Tibial nerve (tissue), 4 donors: ENCODE results near the gene TLE3. TPM values are rescaled to one million over a fixed set of nuclear protein-coding genes. Genes with fewer than 3 reads are reported as not detected.

Experiments used
- DNase-seq, 2 donors: peaks; one replicate each; pipeline ENCODE4 v3.0.0-alpha.2; 2019; ENCODE audit warnings: low spot score in 2 of 2
- H3K27ac ChIP-seq, 4 donors: fragments of 200-600 bp; sonication (generic) in 3 of 4; one replicate each; pipeline ENCODE4 v1.5.1; 2017 to 2019; ENCODE audit warnings: mild to moderate bottlenecking in 1 of 4
- H3K27me3 ChIP-seq, 2 donors: fragments of 200-600 bp; sonication (generic) in 1 of 2; one replicate each; pipeline versions ENCODE4 v1.5.1 to v1.6.0; 2017 to 2019
- H3K36me3 ChIP-seq, 3 donors: fragments of 200-600 bp; sonication (generic); one replicate each; pipeline ENCODE4 v1.5.1; 2018 to 2019
- H3K4me1 ChIP-seq, 4 donors: fragments of 200-600 bp; sonication (generic) in 3 of 4; one replicate each; pipeline ENCODE4 v1.5.1; 2017 to 2019
- H3K4me3 ChIP-seq, 4 donors: fragments of 200-600 bp; sonication (generic) in 3 of 4; one replicate each; pipeline ENCODE4 v1.5.1; 2017 to 2019; ENCODE audit warnings: mild to moderate bottlenecking in 1 of 4, moderate library complexity in 1 of 4
- H3K9me3 ChIP-seq, 4 donors: fragments of 200-600 bp; sonication (generic) in 3 of 4; one replicate each; pipeline ENCODE4 v1.5.1; 2017 to 2019
- CTCF ChIP-seq, 5 experiments: fragments of 200-600 bp in 3 of 5; fragments of 450-650 bp in 2 of 5; sonication (generic) in 3 of 5; IDR thresholded peaks; one replicate each; pipeline ENCODE4 v1.5.1; 2016 to 2019; ENCODE audit warnings: antibody characterized with exemption in 5 of 5, mild to moderate bottlenecking in 3 of 5, moderate library complexity in 2 of 5
- EP300 ChIP-seq, 2 donors: sonication (generic); formaldehyde crosslinking; IDR thresholded peaks; one replicate each; pipeline ENCODE4 v1.6.1; 2017; ENCODE audit warnings: antibody characterized with exemption in 2 of 2, mild to moderate bottlenecking in 1 of 2
- POLR2A ChIP-seq, 2 donors: fragments of 450-650 bp; IDR thresholded peaks; one replicate each; pipeline ENCODE4 v1.6.1; 2017; ENCODE audit warnings: antibody characterized with exemption in 2 of 2, mild to moderate bottlenecking in 2 of 2, moderate library complexity in 2 of 2
- WGBS, 2 donors: methylation state at CpG; one replicate each; pipeline ENCODE4 v1.1.5; 2018; 5-methylcytosine and 5-hydroxymethylcytosine counted together
- total RNA-seq, 4 donors: library from RNA; depleted of rRNA; stranded (reverse); fragments of >200 nt; gene quantifications; one replicate each; pipeline ENCODE4 v1.1.0, GENCODE V29; 2016

TLE3 gene
- total RNA-seq, 4 donors from 2014 or later, result 62.4 to 91.6 (median 76.9) TPM

- no peaks in the 10 kb centered on the region for H3K9me3 ChIP-seq
- H3K27ac ChIP-seq, result no peak overlapping the region
- no peak for TF ChIP-seq CTCF (IDR thresholded peaks at IDR 0.05)
- TF ChIP-seq EP300 (IDR thresholded peaks at IDR 0.05), result no peak
- no peak for TF ChIP-seq POLR2A (IDR thresholded peaks at IDR 0.05)
- no peak for DNase-seq
- no peak overlapping the region for H3K4me3 ChIP-seq
- H3K36me3 ChIP-seq, result peaks cover 0 to 29% (median 7%) of the 10 kb centered on the region in 3 donors
- no peaks in the 10 kb centered on the region for H3K27me3 ChIP-seq
- H3K4me1 ChIP-seq, result peaks cover 0 to 31% (median 11%) of the 10 kb centered on the region in 4 donors
Observed at GRCh38 chr15:70045045-70045444, 52.7 kb downstream of the TLE3 start.

- H3K4me3 ChIP-seq, result no peak overlapping the region
- WGBS, 2 donors, result 86 to 92% methylated on average over 3 of the region's 3 CpGs
- no peaks in the 10 kb centered on the region for H3K9me3 ChIP-seq
- H3K27me3 ChIP-seq, result no peaks in the 10 kb centered on the region
- H3K27ac ChIP-seq, result no peak overlapping the region
- DNase-seq, result no peak
- H3K36me3 ChIP-seq, result peaks cover 0 to 21% (median 0%) of the 10 kb centered on the region in 3 donors
- TF ChIP-seq CTCF (IDR thresholded peaks at IDR 0.05) (no peak), POLR2A (IDR thresholded peaks at IDR 0.05) (no peak), EP300 (IDR thresholded peaks at IDR 0.05) (no peak)
- peaks cover 0 to 22% (median 8%) of the 10 kb centered on the region in 4 donors for H3K4me1 ChIP-seq
Observed at GRCh38 chr15:70044168-70044567, 53.5 kb downstream of the TLE3 start.

- WGBS, 2 donors, result 89 to 90% methylated on average over 1 of the region's 1 CpG
- Histone ChIP-seq H3K9me3 (no peaks in the 10 kb centered on the region), H3K4me1 (peaks cover 0 to 16% (median 3%) of the 10 kb centered on the region in 4 donors), H3K4me3 (no peak overlapping the region), H3K36me3 (peaks cover 0 to 16% (median 0%) of the 10 kb centered on the region in 3 donors), H3K27ac (no peak overlapping the region), H3K27me3 (no peaks in the 10 kb centered on the region)
- no peak for DNase-seq
- no peak for TF ChIP-seq CTCF (IDR thresholded peaks at IDR 0.05)
- TF ChIP-seq EP300 (IDR thresholded peaks at IDR 0.05), result no peak
- no peak for TF ChIP-seq POLR2A (IDR thresholded peaks at IDR 0.05)
Observed at GRCh38 chr15:70043590-70043989, 54.1 kb downstream of the TLE3 start.

DNA sequence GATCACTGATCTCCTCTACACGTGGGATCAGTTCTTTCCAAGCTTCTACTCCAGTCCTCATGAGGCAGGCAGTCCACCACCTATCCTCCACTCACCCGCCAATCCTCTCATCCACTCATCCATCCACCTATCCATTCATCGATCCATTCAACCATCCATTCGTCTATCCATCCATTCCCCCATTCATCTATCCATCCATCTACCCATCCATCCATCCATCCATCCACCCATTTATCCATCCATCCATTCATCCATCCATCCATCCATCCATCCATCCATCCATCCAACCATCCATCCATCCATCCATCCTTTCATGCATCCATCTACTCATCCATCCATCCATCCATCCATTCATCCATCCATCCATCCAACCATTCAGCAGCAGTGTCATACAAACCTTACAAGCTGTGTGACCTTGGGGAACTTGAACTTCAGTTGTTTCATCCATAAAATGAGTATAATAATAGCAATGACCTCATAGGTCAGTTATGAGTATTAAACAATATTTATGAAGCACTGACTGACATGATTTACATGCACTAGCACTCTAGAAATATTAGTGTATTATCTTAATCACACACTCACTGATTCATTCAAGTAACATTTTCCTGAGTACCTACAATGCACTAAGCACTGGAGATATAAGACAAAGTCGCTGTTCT, 55.0 kb downstream of the TLE3 start:
- H3K27me3 ChIP-seq, result no peaks in the 10 kb centered on the region
- H3K4me3 ChIP-seq, result no peak overlapping the region
- no peak overlapping the region for H3K27ac ChIP-seq
- 93 to 94% methylated on average over 5 of the region's 5 CpGs for WGBS, 2 donors
- no peaks in the 10 kb centered on the region for H3K9me3 ChIP-seq
- H3K36me3 ChIP-seq, result peaks cover 0 to 11% (median 0%) of the 10 kb centered on the region in 3 donors
- no peak for TF ChIP-seq POLR2A (IDR thresholded peaks at IDR 0.05)
- no peak for TF ChIP-seq EP300 (IDR thresholded peaks at IDR 0.05)
- no peak for TF ChIP-seq CTCF (IDR thresholded peaks at IDR 0.05)
- peaks cover 0 to 8% (median 3%) of the 10 kb centered on the region in 4 donors for H3K4me1 ChIP-seq
- DNase-seq, result no peak

DNA sequence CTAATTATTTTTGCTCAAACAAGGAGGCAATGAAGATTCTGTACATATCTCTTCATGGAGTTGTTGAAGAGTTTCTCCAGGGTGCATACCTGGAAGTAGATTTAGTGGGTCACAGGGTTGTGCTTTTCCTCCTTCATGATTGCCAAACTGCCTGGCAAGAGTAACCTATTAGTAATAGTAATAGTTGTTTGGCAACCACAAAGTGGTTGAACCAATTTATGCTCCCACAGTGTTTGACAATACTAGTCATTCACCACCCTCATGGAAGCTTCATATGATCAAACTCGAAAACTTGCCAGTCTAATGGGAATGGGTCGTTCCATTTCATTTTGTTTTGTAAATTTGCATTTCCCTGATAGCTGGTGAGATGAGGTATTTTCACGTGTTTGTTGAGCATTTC, 57.8 kb downstream of the TLE3 start:
- no peak for TF ChIP-seq POLR2A (IDR thresholded peaks at IDR 0.05)
- no peak for TF ChIP-seq CTCF (IDR thresholded peaks at IDR 0.05)
- TF ChIP-seq EP300 (IDR thresholded peaks at IDR 0.05), result no peak
- WGBS, 2 donors, result 81 to 89% methylated on average over 3 of the region's 3 CpGs
- peaks cover 0 to 10% (median 0%) of the 10 kb centered on the region in 3 donors for H3K36me3 ChIP-seq
- DNase-seq, result no peak
- no peaks in the 10 kb centered on the region for H3K4me1 ChIP-seq
- H3K4me3 ChIP-seq, result no peak overlapping the region
- H3K27me3 ChIP-seq, result no peaks in the 10 kb centered on the region
- H3K9me3 ChIP-seq, result no peaks in the 10 kb centered on the region
- no peak overlapping the region for H3K27ac ChIP-seq
